GM18505 (cell line): ENCODE data around the gene GBF1.

Experiments
- ATAC-seq: cut with Tn5 transposase; IDR thresholded peaks from one replicate; pipeline ENCODE4 v1.9.1; 2021; ENCODE audit not compliant: unreplicated experiment
- POLR2A ChIP-seq: IDR thresholded peaks from 4 replicates; pipeline ENCODE4 v1.6.1; 2011; ENCODE audit warnings: borderline replicate concordance; ENCODE audit not compliant: insufficient read depth, insufficient read length; ENCODE audit errors: extremely low read depth

GBF1 gene

GRCh38 chr10:102399217-102400021 lies 154.1 kb downstream of the GBF1 start:
- no peak for TF ChIP-seq POLR2A
- ATAC-seq = peak; percentile 40

- no peak for TF ChIP-seq POLR2A
- no peak for ATAC-seq
These were observed 154.7 kb downstream of the GBF1 start for GRCh38 chr10:102400076-102400475.

GRCh38 chr10:102400598-102401341 lies 155.4 kb downstream of the GBF1 start:
- TF ChIP-seq POLR2A = no peak
- no peak for ATAC-seq

GRCh38 chr10:102401342-102401654 lies 156.0 kb downstream of the GBF1 start:
- no peak for TF ChIP-seq POLR2A
- no peak for ATAC-seq

GRCh38 chr10:102401735-102402511 lies 156.6 kb downstream of the GBF1 start:
- no peak for TF ChIP-seq POLR2A
- no peak for ATAC-seq

GRCh38 chr10:102402512-102402896 lies 157.2 kb downstream of the GBF1 start:
- TF ChIP-seq POLR2A = no peak
- no peak for ATAC-seq

- TF ChIP-seq POLR2A = no peak
- no peak for ATAC-seq
These were observed 157.8 kb downstream of the GBF1 start for GRCh38 chr10:102403115-102403514.

- no peak for ATAC-seq
- no peak for TF ChIP-seq POLR2A
These were observed 159.2 kb downstream of the GBF1 start for GRCh38 chr10:102404361-102405107.

GRCh38 chr10:102405108-102405571 lies 159.8 kb downstream of the GBF1 start:
- TF ChIP-seq POLR2A = peak; percentile 41
- no peak for ATAC-seq

- no peak for ATAC-seq
- TF ChIP-seq POLR2A = no peak
These were observed 160.3 kb downstream of the GBF1 start for GRCh38 chr10:102405632-102406031.

- ATAC-seq = no peak
- no peak for TF ChIP-seq POLR2A
These were observed 161.5 kb downstream of the GBF1 start for GRCh38 chr10:102406815-102407214.

GRCh38 chr10:102407425-102408130 lies 162.2 kb downstream of the GBF1 start:
- ATAC-seq = no peak
- no peak for TF ChIP-seq POLR2A

- ATAC-seq = no peak
These were observed 162.9 kb downstream of the GBF1 start for GRCh38 chr10:102408131-102408727.

More at GRCh38 chr10:102408131-102408727, 162.9 kb downstream of the GBF1 start:
- no peak for TF ChIP-seq POLR2A
